Stimulated activated CD8-positive, alpha-beta memory T cell treated with anti-CD3 and anti-CD28 coated beads, Interleukin-15, amount 100 ng/mL, for 24 hours (primary cell): ENCODE data around the gene KREMEN1.
"Not testable (repeated sequence)": the region's sequence is repeated elsewhere in the genome, so short reads cannot be mapped to it uniquely, and the experiment has no call there.

Experiments used
- DNase-seq: peaks from one replicate; pipeline ENCODE4 v3.0.0-alpha.2; 2020; ENCODE audit warnings: low read depth

KREMEN1 gene, protein sequence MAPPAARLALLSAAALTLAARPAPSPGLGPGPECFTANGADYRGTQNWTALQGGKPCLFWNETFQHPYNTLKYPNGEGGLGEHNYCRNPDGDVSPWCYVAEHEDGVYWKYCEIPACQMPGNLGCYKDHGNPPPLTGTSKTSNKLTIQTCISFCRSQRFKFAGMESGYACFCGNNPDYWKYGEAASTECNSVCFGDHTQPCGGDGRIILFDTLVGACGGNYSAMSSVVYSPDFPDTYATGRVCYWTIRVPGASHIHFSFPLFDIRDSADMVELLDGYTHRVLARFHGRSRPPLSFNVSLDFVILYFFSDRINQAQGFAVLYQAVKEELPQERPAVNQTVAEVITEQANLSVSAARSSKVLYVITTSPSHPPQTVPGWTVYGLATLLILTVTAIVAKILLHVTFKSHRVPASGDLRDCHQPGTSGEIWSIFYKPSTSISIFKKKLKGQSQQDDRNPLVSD

DNA sequence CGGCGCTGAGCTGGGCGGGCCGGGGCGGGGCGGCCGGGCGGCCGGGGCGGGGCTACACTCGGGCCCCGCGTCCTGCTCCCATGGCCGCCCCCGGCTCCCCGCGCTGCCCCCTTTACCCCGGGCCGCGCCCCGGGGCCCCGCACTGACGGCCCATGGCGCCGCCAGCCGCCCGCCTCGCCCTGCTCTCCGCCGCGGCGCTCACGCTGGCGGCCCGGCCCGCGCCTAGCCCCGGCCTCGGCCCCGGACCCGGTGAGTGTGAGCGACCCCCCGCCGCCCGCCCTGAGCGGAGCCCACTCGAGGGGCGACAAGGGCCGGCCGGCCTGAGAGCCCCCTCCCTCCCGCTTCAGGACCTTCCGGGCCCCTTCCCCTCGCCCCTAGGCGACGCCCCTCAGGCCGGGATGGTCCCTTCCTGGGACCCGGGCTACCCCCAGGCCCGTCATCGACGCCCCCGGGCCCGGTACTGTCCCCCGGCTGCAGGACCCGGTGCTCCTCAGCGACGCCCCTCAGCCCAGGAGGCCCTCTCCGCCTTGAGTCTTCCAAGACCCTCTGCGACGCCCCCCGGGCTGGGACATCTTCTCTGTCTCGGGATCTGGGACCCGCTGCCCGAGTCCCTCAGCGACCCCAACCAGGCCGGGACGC is at the start of gene KREMEN1:
Gene KREMEN1, plus strand, starts transcription at position 57 of the 639 bp plus-strand sequence. Its CDS starts 96 bp downstream, at position 153.
- no peak for DNase-seq

DNA sequence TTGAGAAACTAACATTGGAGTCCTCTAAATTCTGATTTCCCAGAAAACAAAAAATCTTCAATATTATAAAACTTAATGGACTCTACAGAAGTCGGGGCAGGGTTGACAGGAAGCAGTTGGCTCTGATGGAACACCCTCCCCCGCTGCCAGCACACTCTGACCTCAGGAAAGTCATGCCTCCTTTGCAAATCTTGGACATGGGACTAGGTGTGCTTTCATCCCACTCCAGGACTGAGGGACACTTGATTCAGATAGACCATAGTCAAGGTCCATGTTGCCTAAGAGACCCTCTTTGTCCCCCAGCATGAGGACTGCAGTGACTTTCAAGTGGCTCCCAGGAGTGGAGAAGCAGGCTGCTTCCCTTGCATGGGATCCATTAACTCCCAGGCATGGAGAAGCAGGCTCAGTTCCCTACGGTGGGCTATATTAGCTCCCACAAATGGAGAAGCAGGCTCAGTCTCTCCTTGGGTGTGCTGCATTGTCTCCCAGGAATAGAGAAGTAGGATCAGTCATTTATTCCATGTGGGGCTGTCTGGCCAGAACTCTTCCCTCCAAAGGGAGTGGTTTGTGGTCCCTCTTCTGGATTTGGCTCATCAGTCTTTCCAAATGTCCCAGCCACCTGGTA is 49.6 kb upstream of the KREMEN1 start:
- no peak for DNase-seq

DNA sequence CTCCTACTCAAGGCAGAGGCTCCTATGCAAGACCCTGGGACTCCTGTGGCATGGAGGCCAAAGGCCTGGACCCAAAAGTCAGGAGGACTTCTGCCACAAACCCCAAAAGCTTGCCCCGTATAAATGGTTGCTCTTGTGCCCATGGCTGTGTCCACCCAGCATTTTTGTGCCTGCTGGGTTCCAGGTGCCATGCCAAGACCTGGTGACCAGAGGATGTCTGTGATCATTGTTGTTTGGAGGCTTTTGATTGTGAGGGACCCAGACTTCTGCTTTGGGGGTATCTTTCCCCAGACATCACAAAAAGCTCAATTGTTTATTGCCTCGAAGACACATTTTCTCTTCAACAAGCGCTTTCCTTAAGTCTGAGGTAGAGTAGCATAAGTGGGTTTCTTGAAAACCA is 46.3 kb upstream of the KREMEN1 start:
- DNase-seq, result no peak

DNA sequence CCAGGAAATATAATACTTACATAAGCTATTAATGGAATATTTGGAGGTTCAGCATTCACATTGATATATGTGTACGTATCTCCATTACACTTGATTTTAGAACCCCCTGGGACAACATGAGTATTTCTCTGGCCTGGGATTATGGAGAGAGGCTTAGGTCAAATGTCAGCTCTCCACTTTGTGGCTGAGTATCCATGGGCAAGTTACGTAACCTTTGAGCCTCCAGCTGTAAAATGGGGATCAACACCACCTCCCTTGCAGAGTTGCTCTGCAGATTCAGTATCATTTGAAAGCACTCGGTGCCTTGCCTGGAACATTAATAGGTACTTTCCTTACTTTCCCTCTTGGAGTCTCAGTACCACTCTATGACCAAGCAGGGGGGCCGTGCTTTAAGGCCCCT is 44.4 kb upstream of the KREMEN1 start:
- DNase-seq, result no peak

DNA sequence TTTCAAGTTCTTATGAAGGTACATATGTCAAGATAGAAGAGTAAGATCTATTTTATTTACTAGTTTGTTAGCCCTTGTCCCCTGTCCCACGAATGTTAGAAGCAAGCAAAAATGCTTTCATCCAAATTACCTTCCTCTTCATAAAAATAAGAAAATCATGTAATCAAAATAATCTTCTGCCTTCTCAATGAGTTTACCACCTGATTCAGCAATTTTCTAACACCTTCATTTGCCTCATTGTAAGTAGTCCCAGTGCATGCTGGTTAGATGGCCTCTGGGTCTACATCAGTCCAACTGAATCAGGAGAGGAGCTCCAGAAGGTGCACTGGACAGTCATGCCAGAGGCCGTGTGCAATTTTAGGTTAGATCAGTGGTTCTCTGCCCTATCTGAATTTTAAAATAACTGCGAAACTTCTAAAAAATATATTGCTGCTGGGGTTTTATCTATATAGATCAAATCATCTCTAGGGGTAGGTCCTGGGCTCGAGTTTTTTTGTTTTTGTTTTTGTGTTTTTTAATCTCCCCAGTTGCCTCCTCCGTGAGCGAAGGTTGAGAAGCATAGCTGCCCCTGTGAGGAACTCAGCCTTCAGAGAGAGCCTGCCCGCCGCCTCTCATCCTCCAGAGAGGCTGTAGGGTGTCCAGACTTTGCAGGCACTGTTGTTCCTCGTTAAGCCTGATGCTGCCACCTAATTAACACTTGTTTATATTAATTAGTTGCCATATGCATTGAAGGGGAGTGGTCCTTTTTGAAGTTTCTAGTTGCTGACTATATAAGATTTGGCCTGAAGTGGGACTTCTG is 43.4 kb upstream of the KREMEN1 start:
- no peak for DNase-seq

DNA sequence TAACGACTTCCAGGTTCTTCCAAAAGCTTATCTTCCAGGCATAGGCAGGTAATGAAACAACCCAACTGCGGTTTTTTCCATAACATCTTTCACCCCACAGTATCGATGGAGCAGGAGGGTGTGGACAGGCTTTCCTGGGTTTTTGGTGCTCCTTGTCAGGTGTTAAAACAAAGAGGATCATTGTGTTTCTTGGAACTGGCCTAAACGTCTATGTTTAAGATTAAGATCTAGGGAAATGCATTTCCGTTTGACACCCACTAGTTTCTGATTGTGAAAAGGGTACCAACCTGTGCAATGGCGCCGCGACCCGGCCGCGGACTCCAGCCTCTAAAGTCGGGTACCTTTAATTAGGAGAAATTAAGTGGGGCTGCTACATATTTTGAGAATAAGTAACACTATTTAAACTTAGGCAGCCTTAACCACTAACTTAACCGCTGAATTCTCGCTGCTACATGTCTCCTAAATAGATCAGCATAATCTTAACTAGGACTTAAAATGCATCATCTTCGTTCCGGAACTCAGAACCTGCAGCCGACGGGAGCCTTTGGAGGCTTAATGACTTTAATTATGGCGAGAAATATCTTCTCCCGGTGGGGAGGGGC is 42.7 kb upstream of the KREMEN1 start:
- DNase-seq, result no peak

DNA sequence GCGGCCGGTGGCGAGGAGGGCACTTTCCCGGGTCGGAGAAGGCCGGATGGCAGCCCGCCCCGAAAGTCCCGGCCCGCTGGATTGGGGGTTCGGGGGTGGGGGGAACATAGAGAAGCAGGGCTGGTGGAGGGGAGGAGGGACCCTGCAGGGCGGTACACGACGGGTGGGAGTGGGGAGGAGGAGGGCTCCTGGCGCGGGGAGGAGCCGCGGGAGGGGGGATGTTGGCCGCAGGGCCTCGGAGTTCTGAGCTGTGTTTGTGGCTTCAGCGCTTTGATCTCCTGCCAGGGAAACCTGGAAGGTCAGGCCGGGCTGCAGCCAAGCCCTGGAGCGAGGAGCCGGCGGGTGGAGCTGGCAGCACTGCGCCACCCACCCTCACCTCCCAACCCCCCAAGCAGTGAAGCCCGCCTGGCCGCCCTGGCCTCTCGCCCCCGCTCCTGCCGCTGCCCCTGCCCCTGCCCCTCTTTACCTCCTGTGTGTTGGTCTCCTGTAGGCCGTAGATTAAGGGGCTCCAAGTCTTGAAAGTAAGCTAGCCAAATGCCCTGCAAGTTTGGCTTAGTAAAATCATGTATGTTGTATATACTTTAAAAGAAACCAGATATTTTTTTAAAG is 42.1 kb upstream of the KREMEN1 start:
- no peak for DNase-seq

DNA sequence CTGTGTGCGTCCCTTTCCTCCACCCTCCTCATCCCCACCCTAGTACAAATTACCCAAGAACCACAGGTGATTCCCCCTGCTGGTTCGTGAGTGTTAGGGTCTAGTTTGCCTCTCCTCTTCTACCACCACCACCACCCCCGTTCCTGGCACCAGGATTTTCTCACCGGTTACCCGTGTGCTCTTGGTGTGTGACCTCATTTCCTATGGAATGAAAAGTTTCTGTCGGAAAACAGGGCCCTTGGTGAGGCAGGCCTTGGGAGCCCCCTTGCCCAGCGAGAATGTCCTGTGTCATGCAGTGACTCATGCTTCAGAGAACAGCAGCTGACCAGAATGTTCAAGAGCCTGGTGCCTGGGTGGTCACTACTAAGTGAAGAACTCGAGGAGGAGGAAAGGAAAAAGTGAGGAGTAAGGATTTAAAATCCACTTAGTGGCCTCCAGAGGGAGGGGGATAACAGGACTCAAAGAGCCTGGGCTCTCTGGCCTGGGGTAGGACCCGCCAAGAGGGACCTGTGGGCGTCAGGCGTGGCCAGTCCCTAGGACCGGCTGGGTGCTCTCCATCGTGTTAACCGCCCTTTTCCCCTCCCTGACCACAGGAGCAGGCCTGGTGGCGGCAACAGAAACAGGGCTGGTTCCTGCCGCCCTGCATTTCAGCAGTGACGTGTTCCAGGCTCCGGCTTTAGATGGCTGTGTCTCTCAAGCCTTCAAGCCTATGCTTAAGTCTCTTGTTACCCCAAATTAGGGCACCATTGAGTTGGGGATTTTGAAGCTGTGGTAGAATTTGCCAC is 41.4 kb upstream of the KREMEN1 start:
- DNase-seq, result no peak

DNA sequence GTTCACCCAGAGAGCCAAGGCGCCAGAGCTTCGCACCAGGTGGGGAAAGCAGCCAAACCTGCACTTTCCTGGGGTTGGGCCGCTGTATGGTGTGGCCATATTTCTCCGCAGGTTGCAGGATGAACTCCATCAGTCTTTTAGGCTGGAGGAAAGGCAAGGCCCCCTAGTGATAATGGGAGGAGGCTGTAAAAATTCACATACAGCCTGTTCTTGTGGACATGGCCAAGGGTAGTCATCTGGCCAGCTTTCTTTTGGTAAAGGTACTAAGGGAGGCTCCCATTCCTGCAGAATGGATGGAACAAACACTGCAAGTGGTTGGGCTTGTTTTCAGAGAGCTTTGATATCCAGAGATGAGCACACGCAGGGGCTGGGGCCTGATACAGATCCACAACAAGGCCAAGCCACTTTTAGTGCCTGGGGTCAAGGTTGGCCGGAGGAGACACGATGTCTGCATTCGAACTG is 40.8 kb upstream of the KREMEN1 start:
- DNase-seq, result no peak

DNA sequence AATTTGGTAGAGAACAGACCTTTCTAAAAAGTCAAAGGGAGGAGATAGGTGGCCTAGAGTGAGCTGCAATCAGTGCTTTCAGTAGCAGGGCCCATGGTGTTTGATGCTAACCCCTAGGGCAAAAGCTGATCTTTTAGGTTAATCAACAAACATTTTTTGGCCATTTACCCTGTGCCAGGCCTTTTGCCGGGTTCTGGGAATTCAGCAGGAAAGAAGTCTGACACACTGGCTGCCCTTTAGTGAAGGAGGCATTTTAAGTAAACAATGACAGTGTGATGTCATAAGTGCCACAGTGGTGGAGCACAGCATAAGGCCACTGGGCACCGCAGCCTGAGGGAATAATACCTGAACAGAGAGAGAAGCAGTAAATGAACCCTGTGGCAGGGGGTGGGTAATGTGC is 40.3 kb upstream of the KREMEN1 start:
- DNase-seq, result no peak

DNA sequence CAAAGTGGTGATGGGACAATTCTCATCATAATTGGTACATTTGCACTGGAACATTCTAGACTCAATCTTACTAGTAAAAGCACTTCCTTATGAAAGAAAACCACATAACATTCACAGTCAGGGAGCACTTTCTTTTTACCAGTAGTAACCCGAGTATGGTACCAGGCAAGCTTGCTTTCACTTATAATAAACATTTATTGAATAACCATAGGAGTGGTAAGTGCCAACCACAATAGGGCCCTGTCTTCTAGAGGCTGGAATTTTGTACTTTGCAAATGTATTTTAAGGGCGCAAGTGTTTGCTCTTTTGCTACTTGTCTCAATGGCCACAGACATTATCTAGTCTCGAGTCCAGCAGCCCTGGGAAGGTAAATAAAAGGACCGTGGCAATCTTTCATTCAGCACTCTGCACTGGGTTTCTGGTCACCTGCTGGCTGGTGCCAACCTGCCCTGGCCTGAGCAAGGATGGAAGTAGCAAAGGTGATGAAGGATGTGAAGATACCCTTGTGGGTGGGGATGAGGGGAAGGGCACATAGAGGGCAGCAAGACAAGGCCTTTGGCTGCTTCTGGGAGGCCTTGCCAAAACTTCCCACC is 35.4 kb upstream of the KREMEN1 start:
- no peak for DNase-seq

DNA sequence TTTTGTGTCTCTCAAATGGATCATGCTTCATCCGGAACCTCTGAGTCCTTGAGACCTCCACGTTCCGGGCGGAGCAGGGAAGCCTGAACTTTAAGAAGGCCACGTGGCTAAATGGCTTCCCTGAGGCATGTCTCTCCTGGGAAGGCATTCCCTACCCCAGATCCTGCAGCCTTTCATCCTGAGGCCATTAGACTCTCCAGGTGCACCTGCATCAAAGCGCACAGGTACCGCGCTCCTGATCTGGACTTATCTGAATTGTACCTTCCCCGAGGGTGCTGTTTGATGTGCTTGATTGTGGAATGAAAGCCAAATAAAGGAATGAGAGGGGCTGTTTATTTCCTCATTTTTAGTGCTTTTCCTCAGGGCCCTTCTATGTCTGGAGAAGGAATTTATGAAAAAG is 33.7 kb upstream of the KREMEN1 start:
- no peak for DNase-seq

DNA sequence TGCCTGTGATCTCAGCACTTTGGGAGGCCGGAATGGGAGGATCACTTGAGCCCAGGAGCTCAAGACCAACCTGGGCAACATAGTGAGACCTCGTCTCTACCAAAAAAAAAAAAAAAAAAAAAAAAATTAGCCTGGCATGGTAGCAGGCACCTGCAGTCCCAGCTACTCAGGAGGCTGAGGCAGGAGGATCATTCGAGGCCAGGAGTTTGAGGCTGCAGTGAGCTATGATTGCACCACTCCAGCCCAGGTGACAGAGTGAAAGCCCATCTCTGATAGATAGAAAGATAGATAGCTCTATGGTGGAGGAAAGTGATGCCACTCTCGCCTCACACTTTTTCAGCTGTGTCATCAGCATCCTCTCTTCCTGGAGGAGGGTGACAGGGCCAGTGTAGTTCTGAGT is 33.2 kb upstream of the KREMEN1 start:
- not testable (repeated sequence) for DNase-seq

DNA sequence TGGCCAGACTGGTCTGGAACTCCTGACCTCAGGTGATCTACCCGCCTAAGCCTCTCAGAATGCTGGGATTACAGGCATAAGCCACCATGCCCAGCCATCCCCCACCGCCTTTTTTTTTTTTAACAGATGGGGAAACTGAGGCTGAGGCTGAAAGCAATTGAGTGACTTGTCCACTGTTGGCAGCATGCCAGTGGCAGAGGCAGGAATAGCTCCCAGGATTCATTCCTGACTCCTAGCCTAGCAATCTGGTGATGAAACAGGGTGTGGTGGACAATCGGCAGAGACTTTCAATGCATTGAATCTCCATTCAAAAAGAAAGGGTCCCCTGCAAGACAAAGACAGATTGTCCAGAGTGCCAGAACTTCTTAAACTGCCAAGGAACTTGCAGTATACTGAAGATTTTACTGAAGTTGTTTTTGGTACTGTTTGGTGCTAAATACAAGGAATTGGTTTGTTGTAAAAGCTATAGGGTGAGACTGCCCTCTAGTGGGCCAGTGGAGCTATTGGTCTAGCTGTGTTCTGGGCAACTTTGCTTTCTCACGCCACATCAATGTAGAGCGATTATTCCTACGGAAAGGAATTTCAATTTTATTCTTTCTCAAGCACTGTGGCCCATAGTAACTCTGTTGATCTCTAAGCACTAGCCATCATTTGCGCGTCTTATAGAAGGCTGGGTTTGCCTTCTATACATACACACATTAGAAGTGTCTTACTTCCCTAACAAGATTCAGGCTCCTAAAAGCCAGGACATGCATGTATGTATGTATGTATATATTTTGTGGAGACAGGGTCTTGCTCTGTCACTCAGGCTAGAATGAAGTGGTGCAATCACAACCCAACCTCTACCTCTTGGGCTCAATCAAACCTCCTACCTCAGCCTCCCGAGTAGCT is 32.2 kb upstream of the KREMEN1 start:
- DNase-seq, result peak; percentile 21

DNA sequence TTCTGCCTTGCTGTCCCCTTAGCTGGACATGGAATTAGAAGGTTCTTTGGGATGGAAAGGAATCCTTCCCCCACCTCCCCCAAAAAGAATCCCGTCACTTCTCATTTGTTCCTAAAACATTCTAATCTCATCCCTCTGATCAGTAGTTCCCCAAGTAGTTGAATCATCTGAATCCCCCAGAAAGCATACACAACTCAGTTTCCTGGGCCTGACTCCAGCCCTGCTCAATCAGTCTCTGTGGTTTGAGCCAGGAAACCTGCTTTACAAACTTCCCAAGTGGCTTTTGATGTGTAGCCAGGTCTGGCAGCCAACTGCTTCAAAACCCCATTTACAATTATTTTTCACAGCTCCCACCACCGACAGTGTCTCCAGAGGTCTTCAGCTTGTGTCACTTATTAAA is 31.4 kb upstream of the KREMEN1 start:
- no peak for DNase-seq

DNA sequence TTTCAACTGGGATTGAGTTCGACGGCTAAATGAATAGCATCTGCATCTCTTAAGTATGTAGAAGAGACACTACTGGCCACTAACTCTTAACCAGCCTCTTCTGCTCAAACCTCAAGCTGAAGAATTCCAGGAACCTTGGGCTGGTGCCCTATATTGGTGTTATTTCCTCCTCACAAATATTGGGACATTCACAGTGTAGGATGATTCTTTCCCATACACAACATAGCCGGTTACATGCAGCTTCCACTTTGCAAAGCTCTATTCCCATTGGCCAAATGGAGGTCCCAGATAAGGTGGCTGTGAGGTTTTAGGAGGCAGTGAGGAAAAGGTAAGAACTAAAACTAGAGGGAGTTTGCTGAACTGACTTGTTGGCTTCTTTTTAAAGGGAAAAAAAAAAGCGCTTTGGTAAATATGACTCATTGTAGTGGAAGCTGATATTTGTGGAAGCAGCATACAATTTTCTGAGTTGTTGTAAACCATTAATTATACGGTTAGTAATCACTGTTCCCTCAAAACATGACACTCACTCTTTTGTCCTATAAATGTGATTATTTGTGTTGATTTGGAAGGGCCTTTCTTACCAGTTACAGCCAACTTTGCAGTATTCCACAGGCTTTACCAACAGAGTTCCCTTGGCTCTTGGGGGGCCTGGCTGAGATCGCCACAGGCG is 28.8 kb upstream of the KREMEN1 start:
- DNase-seq, result no peak

DNA sequence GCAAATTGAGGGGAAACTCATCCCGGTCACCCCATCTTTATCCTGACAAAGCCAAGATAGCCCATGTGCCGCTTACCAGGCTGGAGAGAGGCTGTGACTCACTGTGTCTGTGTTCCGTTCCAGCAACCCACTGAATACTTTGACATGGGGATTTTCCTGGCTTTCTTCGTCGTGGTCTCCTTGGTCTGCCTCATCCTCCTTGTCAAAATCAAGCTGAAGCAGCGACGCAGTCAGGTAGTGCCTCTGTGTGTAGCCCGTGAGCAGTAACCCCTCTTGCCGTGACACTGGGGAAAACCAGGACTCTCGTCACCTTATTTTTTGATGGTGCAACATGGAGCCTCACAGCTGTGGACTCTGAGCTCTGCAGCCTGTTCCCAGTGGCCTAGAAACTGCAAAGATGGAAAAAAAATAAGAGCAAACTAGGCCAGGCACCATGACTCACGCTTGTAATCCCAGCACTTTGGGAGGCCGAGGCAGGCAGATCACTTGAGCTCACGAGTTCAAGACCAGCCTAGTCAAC is 28.1 kb upstream of the KREMEN1 start:
- no peak for DNase-seq
